Putamen (tissue), 1 donor: Measurements from ENCODE around the gene PNN.
"Not testable (repeated sequence)": the region's sequence is repeated elsewhere in the genome, so short reads cannot be mapped to it uniquely, and the experiment has no call there.

ENCODE experiments used
- DNase-seq: peaks from one replicate; pipeline ENCODE4 v3.0.0-alpha.2; 2016; ENCODE audit warnings: low spot score

Gene PNN

DNA sequence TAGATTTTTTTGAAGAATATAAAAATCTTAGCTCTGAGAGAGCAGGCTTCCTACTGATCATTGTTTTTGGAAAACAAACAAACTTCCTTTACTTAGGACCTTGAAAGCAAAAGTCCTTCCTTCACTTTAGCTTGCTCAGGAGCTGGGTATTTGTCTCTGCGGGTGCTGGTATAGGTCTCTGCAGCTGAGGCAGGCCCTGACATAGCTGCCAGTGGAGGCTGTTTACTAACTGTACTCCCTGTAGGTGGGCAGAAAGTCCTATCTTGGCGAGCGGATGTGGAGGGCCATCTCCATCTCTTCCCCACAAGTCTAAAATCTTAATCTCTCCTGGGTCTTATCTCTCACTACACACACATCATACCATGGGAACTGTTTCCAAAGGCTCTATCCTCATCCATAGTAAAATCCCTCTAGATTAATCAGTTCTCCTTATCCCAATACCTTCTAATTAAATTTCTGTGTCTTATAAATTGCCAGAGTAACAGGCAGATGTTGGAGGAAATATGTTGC lies 54.6 kb downstream of the PNN start:
- no peak for DNase-seq

DNA sequence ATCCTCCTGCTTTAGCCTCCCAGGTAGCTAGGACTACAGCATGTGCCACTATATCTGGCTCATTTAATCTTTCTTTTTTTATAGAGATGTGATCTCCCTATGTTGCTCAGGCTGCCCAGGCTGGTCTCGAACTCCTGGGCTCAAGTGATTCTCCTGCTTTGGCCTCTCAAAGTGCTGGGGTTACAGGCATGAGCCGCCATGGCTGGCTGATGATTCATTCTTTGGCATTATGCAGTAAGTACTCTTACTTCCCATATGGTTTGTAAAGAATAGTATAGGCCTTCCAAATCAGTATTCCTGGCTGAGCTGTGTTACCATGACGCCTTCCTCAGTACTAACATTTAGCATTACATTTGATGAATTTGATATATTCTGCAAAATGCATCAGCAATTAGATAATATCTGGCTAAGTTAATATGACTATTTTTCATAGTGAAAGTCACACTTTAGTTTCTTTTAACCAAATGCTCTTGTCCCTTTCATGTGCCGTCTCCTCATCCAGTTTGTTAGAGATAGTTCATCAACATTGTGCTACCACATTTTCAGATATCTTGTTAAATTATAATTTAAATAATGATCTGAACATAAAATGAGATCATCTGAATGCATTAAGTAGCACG lies 55.5 kb downstream of the PNN start:
- no peak for DNase-seq

DNA sequence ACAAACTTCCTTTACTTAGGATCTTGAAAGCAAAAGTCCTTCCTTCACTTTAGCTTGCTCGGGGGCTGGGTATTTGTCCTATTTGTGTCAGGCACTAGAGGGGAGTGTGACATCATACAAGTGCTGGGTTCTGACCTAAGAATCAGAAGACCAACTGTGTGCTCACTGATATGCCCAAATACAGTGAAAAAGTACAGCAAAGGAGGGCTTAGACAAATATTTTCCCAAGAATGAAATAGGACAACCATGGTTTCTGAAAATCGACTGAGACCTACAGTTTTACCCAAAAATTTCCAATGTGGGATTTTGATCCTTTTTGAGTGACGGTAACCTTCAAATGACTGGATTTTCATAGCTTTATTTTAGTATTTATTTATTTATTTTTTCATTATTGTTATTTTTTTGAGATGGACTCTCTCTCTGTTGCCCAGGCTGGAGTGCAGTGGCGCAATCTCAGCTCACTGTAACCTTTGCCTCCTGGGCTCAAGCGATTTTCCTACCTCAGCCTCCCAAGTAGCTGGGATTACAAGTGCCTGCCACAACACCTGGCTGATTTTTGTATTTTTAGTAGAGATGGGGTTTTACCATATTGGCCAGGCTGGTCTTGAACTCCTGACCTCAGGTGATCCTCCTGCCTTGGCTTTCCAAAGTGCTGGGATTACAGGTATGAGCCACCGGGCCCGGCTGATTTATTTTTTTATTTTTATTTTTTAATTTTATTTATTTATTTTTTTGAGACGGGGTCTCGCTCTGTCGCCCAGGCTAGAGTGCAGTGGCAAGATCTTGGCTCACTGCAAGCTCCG lies 56.9 kb downstream of the PNN start:
- not testable (repeated sequence) for DNase-seq
